ENCODE data around the gene COL28A1.

GRCh38 chr7:7318601-7319000, 217.1 kb downstream of the COL28A1 start:
- no peak for TF ChIP-seq CTCF (IDR thresholded peaks at IDR 0.05; ENCODE audit: insufficient read depth, low read length, poor library complexity, severe bottlenecking)
- TF ChIP-seq EZH2phosphoT487 (conservative IDR thresholded peaks at IDR 0.05; ENCODE audit: low read length): no peak

Data from SU-DHL-6 (cell line).